Measurements from ENCODE around the gene EML5.

EML5 gene

GRCh38 chr14:88837495-88837894 is 44.7 kb upstream of the EML5 start:
- Histone ChIP-seq H2AFZ (no peak overlapping the region), H3K79me2 (no peaks in the 10 kb centered on the region), H3K4me2 (ENCODE audit: low read length) (no peak overlapping the region), H3K27ac (no peak overlapping the region), H3K27me3 (ENCODE audit: control insufficient read depth, insufficient read depth, low read length) (no peaks in the 10 kb centered on the region), H3K4me1 (peaks cover 12% of the 10 kb centered on the region), H3K36me3 (ENCODE audit: control insufficient read depth, insufficient read depth, low read length) (no peaks in the 10 kb centered on the region), H3K9ac (no peak overlapping the region), H3K4me3 (ENCODE audit: low read depth, low read length) (no peak overlapping the region), H3K9me3 (ENCODE audit: control insufficient read depth, low read length) (no peaks in the 10 kb centered on the region)
- no peak for TF ChIP-seq CTCF (IDR thresholded peaks at IDR 0.05)

GRCh38 chr14:88835661-88836060 is 42.9 kb upstream of the EML5 start:
- H3K27ac ChIP-seq, result no peak overlapping the region
- no peak overlapping the region for H2AFZ ChIP-seq
- TF ChIP-seq CTCF (IDR thresholded peaks at IDR 0.05), result no peak
- no peak overlapping the region for H3K4me3 ChIP-seq (ENCODE audit: low read depth, low read length)
- peaks cover 12% of the 10 kb centered on the region for H3K4me1 ChIP-seq
- H3K79me2 ChIP-seq, result no peaks in the 10 kb centered on the region
- H3K27me3 ChIP-seq (ENCODE audit: control insufficient read depth, insufficient read depth, low read length), result no peaks in the 10 kb centered on the region
- no peaks in the 10 kb centered on the region for H3K36me3 ChIP-seq (ENCODE audit: control insufficient read depth, insufficient read depth, low read length)
- no peak overlapping the region for H3K4me2 ChIP-seq (ENCODE audit: low read length)
- no peaks in the 10 kb centered on the region for H3K9me3 ChIP-seq (ENCODE audit: control insufficient read depth, low read length)
- H3K9ac ChIP-seq, result no peak overlapping the region

- Histone ChIP-seq H3K27ac (no peak overlapping the region), H3K4me3 (ENCODE audit: low read depth, low read length) (no peak overlapping the region), H3K4me1 (peaks cover 12% of the 10 kb centered on the region)
These were observed 42.2 kb upstream of the EML5 start for GRCh38 chr14:88834883-88835431.

DNA sequence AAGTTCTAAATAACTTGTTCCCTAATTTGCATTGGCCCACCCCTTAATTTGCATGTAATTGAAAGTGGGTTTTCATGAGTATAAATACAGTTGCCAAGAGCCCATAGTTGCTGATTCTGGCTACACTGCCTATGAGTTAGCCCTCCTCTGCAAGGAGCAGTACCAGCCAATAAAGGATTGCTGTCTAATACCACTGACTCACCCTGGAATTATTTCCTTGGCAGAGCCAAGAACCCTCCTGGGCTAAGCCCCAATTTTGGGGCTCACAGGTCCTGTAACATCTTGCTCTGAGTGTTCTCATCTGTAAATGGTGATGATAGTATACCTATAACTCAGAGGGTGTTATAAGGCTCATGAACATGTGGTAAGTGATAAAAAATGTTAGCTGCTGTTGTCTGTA is 38.5 kb upstream of the EML5 start:
- Histone ChIP-seq H3K4me1 (peaks cover 12% of the 10 kb centered on the region), H3K27me3 (ENCODE audit: control insufficient read depth, insufficient read depth, low read length) (no peaks in the 10 kb centered on the region), H2AFZ (no peak overlapping the region), H3K9me3 (ENCODE audit: control insufficient read depth, low read length) (no peaks in the 10 kb centered on the region), H3K4me2 (ENCODE audit: low read length) (no peak overlapping the region), H3K4me3 (ENCODE audit: low read depth, low read length) (no peak overlapping the region), H3K79me2 (no peaks in the 10 kb centered on the region), H3K36me3 (ENCODE audit: control insufficient read depth, insufficient read depth, low read length) (no peaks in the 10 kb centered on the region), H3K27ac (no peak overlapping the region), H3K9ac (no peak overlapping the region)
- no peak for TF ChIP-seq CTCF (IDR thresholded peaks at IDR 0.05)

More at GRCh38 chr14:88834883-88835431, 42.2 kb upstream of the EML5 start:
- Histone ChIP-seq H2AFZ (no peak overlapping the region), H3K27me3 (ENCODE audit: control insufficient read depth, insufficient read depth, low read length) (no peaks in the 10 kb centered on the region), H3K36me3 (ENCODE audit: control insufficient read depth, insufficient read depth, low read length) (no peaks in the 10 kb centered on the region), H3K79me2 (no peaks in the 10 kb centered on the region), H3K9ac (no peak overlapping the region), H3K4me2 (ENCODE audit: low read length) (no peak overlapping the region), H3K9me3 (ENCODE audit: control insufficient read depth, low read length) (no peaks in the 10 kb centered on the region)
- no peak for TF ChIP-seq CTCF (IDR thresholded peaks at IDR 0.05)

DNA sequence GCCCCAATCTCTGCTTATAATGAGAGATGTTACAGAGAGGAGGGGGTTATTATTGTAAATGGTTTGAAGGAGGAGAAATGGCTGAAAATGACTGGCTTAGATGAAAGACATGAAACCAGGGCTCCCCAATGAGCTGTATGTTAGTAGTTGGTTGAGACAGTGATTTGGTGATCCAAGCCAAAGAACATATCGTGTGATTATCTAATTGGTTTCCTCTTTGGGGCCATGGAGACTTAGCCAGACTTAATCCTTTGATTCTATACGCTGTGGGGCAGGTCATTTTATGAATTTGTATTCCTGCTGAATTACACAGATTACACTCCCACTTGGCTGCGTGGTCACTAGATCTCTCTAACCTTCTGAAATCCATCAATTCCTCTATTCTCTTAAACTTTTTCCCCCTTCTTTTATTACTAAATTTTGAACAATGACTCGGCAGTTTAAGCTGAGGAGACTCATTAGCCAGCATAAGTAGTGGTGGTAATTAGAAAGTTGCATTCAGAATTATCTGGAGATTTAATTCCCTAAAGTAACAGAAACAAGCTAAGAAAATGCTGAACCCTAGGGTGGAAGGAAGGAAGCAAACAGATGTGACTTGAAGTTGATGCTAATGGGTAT is 37.0 kb upstream of the EML5 start:
- no peak overlapping the region for H3K4me2 ChIP-seq (ENCODE audit: low read length)
- H3K4me3 ChIP-seq (ENCODE audit: low read depth, low read length), result no peak overlapping the region
- no peak overlapping the region for H2AFZ ChIP-seq
- H3K27ac ChIP-seq, result no peak overlapping the region
- H3K36me3 ChIP-seq (ENCODE audit: control insufficient read depth, insufficient read depth, low read length), result no peaks in the 10 kb centered on the region
- H3K9ac ChIP-seq, result no peak overlapping the region
- peaks cover 8% of the 10 kb centered on the region for H3K4me1 ChIP-seq
- TF ChIP-seq CTCF (IDR thresholded peaks at IDR 0.05), result no peak
- no peaks in the 10 kb centered on the region for H3K9me3 ChIP-seq (ENCODE audit: control insufficient read depth, low read length)
- H3K79me2 ChIP-seq, result peaks cover 3% of the 10 kb centered on the region
- H3K27me3 ChIP-seq (ENCODE audit: control insufficient read depth, insufficient read depth, low read length), result no peaks in the 10 kb centered on the region
